Measurements from ENCODE around the gene MRPS31.

DNA sequence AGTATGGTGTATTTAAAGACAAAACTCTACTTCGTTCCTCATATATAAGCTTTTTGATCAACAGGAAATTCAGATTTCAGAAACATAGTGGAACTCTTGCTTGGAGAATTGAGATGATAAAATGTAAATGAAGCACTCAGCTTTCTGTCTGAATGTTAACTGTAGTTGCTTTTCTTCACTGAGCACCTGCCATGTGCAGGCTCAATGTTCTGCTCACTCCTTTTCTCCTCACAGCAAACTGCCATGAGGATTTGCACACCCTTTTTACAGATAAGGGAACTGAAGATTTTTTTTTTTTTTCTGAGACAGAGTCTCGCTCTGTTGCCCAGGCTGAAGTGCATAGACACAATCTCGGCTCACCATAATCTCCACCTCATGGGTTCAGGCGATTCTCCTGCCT lies 76.6 kb downstream of the MRPS31 start:
- TF ChIP-seq, protein P1, sequence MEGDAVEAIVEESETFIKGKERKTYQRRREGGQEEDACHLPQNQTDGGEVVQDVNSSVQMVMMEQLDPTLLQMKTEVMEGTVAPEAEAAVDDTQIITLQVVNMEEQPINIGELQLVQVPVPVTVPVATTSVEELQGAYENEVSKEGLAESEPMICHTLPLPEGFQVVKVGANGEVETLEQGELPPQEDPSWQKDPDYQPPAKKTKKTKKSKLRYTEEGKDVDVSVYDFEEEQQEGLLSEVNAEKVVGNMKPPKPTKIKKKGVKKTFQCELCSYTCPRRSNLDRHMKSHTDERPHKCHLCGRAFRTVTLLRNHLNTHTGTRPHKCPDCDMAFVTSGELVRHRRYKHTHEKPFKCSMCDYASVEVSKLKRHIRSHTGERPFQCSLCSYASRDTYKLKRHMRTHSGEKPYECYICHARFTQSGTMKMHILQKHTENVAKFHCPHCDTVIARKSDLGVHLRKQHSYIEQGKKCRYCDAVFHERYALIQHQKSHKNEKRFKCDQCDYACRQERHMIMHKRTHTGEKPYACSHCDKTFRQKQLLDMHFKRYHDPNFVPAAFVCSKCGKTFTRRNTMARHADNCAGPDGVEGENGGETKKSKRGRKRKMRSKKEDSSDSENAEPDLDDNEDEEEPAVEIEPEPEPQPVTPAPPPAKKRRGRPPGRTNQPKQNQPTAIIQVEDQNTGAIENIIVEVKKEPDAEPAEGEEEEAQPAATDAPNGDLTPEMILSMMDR (IDR thresholded peaks at IDR 0.05) = no peak
- no peak for TF ChIP-seq POLR2A (IDR thresholded peaks at IDR 0.05)

Data from thyroid gland (tissue), 4 donors.